ENCODE measurements around the gene PAK5.

GRCh38 chr20:9808166-9808565 lies 30.7 kb downstream of the PAK5 start:
- TF ChIP-seq POLR2A (IDR thresholded peaks at IDR 0.05) (no peak), CTCF (IDR thresholded peaks at IDR 0.05) (no peak)
